Ascending aorta (tissue), 2 donors: ENCODE results near the gene ATP2B2. TPM values are rescaled to one million over a fixed set of nuclear protein-coding genes. Genes with fewer than 3 reads are reported as not detected.

Source experiments
- DNase-seq, 2 donors: peaks; one replicate each; pipeline ENCODE4 v3.0.0-alpha.2; 2019; ENCODE audit warnings: low spot score in 2 of 2
- H3K27ac ChIP-seq, 2 donors: fragments of 200-600 bp; sonication (generic); one replicate each; pipeline ENCODE4 v1.5.1; 2016 to 2017; ENCODE audit warnings: mild to moderate bottlenecking in 1 of 2
- H3K27me3 ChIP-seq: fragments of 200-600 bp; sonication (generic); one replicate; pipeline ENCODE4 v1.5.1; 2017
- H3K36me3 ChIP-seq, 2 donors: fragments of 200-600 bp; sonication (generic); one replicate each; pipeline ENCODE4 v1.5.1; 2016
- H3K4me1 ChIP-seq, 2 donors: fragments of 200-600 bp; sonication (generic); one replicate each; pipeline ENCODE4 v1.5.1; 2016 to 2017; ENCODE audit warnings: mild to moderate bottlenecking in 1 of 2
- H3K4me3 ChIP-seq, 2 donors: fragments of 200-600 bp; sonication (generic); one replicate each; pipeline ENCODE4 v1.5.1; 2016 to 2017; ENCODE audit warnings: mild to moderate bottlenecking in 1 of 2
- H3K9me3 ChIP-seq, 2 donors: fragments of 200-600 bp; sonication (generic); one replicate each; pipeline ENCODE4 v1.5.1; 2016
- CTCF ChIP-seq, 3 experiments: fragments of 200-600 bp in 2 of 3; fragments of 450-650 bp in 1 of 3; sonication (generic) in 2 of 3; IDR thresholded peaks; one replicate each; pipeline ENCODE4 v1.5.1; 2016 to 2019; ENCODE audit warnings: antibody characterized with exemption in 3 of 3, mild to moderate bottlenecking in 1 of 3, moderate library complexity in 1 of 3
- intact Hi-C: fragments of 100-400 bp; cut with DNase I; formaldehyde crosslinking; loops from one replicate; pipeline ENCODE4 v1.15.1; 2023
- total RNA-seq: library from RNA; depleted of rRNA; stranded (reverse); fragments of >200 nt; gene quantifications from one replicate; pipeline ENCODE4 v1.1.0, GENCODE V29; 2016

ATP2B2 gene
- total RNA-seq, 1 donor from 2014 or later, result not detected

GRCh38 chr3:10390641-10391373, 114.6 kb downstream of the ATP2B2 start:
- no peak overlapping the region for H3K4me3 ChIP-seq
- H3K36me3 ChIP-seq, result no peaks in the 10 kb centered on the region
- no peak for DNase-seq
- H3K27me3 ChIP-seq, result no peaks in the 10 kb centered on the region
- peaks cover 3 to 11% of the 10 kb centered on the region in 2 donors for H3K9me3 ChIP-seq
- no peak overlapping the region for H3K27ac ChIP-seq
- H3K4me1 ChIP-seq, result no peaks in the 10 kb centered on the region
- no peak for TF ChIP-seq CTCF (IDR thresholded peaks at IDR 0.05)
- intact Hi-C loops, result no loop called here

GRCh38 chr3:10389995-10390394, 115.4 kb downstream of the ATP2B2 start:
- no peak for DNase-seq
- intact Hi-C loops, result no loop called here

DNA sequence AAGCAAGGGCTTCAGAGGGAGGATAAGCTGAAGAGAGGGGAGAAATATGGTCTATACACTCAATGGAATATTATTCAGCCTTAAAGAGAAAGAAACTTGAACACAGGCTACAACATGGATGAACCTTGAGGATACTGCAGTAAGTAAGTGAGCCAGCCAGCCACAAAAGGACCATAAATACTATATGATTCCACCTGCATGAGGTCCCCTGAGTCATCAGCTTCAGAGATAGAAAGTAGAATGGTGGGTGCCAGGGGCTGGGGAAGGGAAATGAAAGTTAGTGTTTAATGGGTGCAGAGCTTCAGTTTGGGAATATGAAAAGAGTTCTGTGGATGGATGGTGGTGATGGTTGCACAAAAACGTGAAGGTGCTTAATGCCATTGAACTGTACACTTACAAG, 116.0 kb downstream of the ATP2B2 start:
- TF ChIP-seq CTCF (IDR thresholded peaks at IDR 0.05), result no peak
- Histone ChIP-seq H3K4me1 (no peaks in the 10 kb centered on the region), H3K4me3 (no peak overlapping the region), H3K27ac (no peak overlapping the region), H3K36me3 (no peaks in the 10 kb centered on the region), H3K9me3 (peaks cover 3 to 11% of the 10 kb centered on the region in 2 donors), H3K27me3 (no peaks in the 10 kb centered on the region)
- no peak for DNase-seq
- intact Hi-C loops, result no loop called here

More at GRCh38 chr3:10389995-10390394, 115.4 kb downstream of the ATP2B2 start:
- no peak for TF ChIP-seq CTCF (IDR thresholded peaks at IDR 0.05)
- Histone ChIP-seq H3K36me3 (no peaks in the 10 kb centered on the region), H3K9me3 (peaks cover 3 to 11% of the 10 kb centered on the region in 2 donors), H3K4me3 (no peak overlapping the region), H3K27me3 (no peaks in the 10 kb centered on the region), H3K4me1 (no peaks in the 10 kb centered on the region), H3K27ac (no peak overlapping the region)

DNA sequence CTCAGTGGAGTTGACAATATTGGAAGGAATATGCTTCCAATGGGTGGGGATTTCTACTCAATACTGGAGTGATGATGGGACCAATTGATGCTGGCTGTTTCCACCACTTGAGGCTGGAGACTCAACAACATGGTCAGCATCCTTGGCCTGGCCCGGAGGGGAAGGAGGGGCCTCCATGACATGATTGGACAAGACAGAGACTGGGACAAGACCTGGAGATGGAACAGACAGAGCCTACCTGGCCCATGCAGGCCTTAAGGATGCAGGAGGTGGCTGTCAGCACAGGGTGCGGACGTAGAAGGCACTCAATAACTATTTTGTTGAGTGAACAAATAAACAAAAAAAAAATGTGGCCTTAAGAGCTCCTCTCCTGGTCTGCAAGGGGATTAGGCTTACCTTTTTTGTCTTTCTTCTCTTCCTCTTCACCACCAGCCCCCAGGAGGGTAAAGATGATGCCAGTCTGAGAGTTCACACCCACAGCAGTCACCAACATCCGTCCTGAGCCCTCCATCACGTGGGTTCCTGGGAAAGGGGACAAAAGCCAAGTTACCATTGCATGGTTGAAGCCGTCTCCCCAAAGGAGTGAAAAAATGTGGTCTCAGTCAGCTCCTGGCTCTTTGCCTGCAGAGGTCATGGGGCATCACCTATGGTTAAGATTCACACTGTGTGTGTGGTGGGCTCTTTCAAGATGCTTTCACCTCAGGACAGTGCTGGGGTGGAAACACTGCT, 117.3 kb downstream of the ATP2B2 start:
- no peak for DNase-seq
- no peak for TF ChIP-seq CTCF (IDR thresholded peaks at IDR 0.05)
- H3K27me3 ChIP-seq, result no peaks in the 10 kb centered on the region
- no peak overlapping the region for H3K4me3 ChIP-seq
- no peak overlapping the region for H3K27ac ChIP-seq
- H3K36me3 ChIP-seq, result no peaks in the 10 kb centered on the region
- no peaks in the 10 kb centered on the region for H3K4me1 ChIP-seq
- peaks cover 3 to 11% of the 10 kb centered on the region in 2 donors for H3K9me3 ChIP-seq
- intact Hi-C loops, result no loop called here

- H3K27me3 ChIP-seq, result no peaks in the 10 kb centered on the region
- no peak for TF ChIP-seq CTCF (IDR thresholded peaks at IDR 0.05)
- no peak overlapping the region for H3K27ac ChIP-seq
- H3K4me1 ChIP-seq, result no peaks in the 10 kb centered on the region
- no peak for DNase-seq
- H3K36me3 ChIP-seq, result no peaks in the 10 kb centered on the region
- peaks cover 3 to 11% of the 10 kb centered on the region in 2 donors for H3K9me3 ChIP-seq
- no peak overlapping the region for H3K4me3 ChIP-seq
- intact Hi-C loops, result no loop called here
These were observed 119.3 kb downstream of the ATP2B2 start for GRCh38 chr3:10386121-10386520.
